DOHH2 (cell line): Measurements from ENCODE around the gene ADAMTS18.

ENCODE experiments used
- CTCF ChIP-seq: fragments of 200-600 bp; sonication (generic); IDR thresholded peaks from one replicate; pipeline ENCODE4 v1.5.1; 2014; ENCODE audit warnings: antibody characterized with exemption, mild to moderate bottlenecking, low read depth, low read length; ENCODE audit not compliant: poor library complexity, severe bottlenecking
- EZH2phosphoT487 ChIP-seq: fragments of 200-600 bp; sonication (generic); IDR thresholded peaks from 2 replicates; pipeline ENCODE4 v1.6.1; 2017; ENCODE audit warnings: borderline replicate concordance, mild to moderate bottlenecking, antibody characterized with exemption, low read length, moderate library complexity, mixed read lengths

- TF ChIP-seq CTCF = no peak
- TF ChIP-seq EZH2phosphoT487 = no peak
Measured at GRCh38 chr16:77364770-77365169, 70.1 kb downstream of the ADAMTS18 start.
